Ishikawa (cell line): Measurements from ENCODE around the gene PARVB.

ENCODE experiments used
- NFIC ChIP-seq: IDR thresholded peaks from 2 replicates; pipeline ENCODE4 v1.6.1; 2012
- RAD21 ChIP-seq: IDR thresholded peaks from 2 replicates; pipeline ENCODE4 v1.6.1; 2012; ENCODE audit warnings: low read depth
- ZBTB7A ChIP-seq: IDR thresholded peaks from 2 replicates; pipeline ENCODE4 v1.6.1; 2012; ENCODE audit warnings: low read depth

GRCh38 chr22:44071781-44072326, 47.8 kb downstream of the PARVB start:
- TF ChIP-seq ZBTB7A (no peak), RAD21 (no peak), NFIC (no peak)
